ENCODE results near the gene TAF4B.

TAF4B gene

DNA sequence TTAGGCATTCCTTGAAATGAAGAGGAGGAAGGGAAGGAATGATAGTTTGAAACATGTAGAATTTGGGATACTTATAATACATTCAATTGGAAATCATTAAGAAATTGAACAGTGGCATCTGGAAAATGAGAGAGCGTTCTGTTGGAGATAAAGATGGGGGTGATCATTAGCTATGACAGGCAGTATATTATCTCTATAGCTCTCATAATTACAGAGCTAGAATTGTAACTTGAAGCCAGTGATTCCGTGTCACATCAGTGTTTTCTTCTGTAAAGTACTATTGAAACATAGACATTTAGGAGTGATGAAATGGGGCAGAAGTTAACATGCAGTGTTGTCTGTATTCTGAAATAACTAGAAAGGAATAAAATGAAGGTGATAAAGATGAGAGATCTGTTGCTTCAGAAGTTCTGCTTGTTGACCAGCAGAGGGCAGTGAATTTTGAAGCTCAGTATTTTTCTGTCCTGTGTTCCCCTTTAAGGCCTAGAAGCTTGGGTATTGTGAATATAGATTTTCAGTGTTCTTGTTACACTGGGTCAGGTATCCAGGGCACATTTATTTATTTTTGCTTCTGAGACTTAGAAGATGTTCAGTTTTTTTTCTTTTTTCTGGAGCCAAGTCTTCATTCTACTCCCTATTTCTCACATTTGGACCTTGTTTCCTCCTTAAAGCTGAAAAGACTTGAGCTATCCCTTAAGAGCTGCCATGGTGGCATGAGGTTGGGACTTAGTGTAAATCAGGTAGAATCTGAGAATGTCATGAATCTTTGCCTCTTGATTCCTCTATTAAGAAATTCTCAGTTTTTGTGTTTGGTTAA, 157.4 kb downstream of the TAF4B start:
- DNase-seq (ENCODE audit: low read depth) = no peak

- no peak for DNase-seq (ENCODE audit: low read depth)
Measured at GRCh38 chr18:26386002-26386401, 159.8 kb downstream of the TAF4B start.

- no peak for DNase-seq (ENCODE audit: low read depth)
Measured at GRCh38 chr18:26386441-26386840, 160.2 kb downstream of the TAF4B start.

DNA sequence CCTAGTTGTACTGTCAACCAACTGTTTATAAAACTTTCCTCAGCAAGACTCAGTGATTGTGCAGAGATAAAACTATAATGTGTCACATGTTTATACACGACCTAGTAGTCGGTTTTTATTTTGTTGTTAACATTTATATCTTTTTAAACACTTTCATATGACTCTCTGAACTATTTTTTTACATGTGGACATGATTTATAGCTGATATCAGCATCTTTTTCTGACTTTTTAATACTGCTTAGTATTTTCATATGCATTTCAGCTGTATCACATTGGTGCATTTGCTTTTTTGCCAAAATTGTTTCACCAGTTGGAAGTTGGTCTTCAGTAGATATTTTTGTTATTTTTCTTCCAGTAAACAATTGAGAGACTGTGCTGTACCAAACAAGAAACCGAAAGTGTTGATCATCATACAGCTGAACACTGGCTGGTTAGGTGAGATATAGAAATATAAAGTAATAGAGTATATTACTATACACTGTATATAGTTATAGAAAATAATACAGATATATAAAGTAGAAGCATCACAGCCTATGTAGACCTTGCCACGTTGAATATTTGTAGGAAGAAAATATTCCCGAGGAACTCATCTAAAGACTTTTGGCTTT, 167.9 kb downstream of the TAF4B start:
- no peak for DNase-seq (ENCODE audit: low read depth)

DNA sequence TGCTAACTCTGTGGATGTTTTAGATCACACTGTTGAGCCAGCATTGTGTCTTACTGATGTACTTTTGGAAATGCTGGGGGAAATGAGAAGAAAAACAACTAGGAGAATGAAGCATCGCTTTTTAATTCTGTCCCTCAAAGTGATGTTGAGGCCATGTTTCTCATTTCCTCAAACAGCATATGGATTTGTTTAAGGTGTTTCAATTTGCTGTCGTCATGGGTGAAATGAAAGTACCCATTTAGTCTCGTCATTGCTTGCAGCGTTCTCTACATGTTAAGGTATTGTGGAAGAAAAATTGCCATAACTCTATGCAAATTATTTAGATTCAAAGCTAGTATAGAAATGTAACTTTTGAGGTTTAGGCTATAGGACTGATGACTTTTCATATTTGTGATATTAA, 170.8 kb downstream of the TAF4B start:
- DNase-seq (ENCODE audit: low read depth) = no peak

DNA sequence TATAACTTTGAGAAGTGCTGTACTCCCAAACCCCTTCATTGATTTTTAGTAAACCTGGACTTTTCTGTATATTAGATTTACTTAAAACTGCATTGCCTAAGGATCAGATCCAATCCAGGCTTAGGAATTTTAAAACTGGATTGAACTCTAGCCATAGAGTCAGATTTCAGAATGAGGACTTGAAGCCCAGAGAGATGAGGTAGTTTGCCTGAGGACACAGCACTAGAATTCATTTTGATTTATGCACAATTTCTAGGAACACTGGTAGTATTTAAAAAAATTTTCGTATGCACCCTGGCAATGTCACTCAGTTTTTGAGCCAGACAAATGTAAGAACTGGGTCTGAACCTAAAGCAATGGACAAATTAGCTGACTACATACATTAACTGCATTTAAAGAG, 177.2 kb downstream of the TAF4B start:
- no peak for DNase-seq (ENCODE audit: low read depth)

DNA sequence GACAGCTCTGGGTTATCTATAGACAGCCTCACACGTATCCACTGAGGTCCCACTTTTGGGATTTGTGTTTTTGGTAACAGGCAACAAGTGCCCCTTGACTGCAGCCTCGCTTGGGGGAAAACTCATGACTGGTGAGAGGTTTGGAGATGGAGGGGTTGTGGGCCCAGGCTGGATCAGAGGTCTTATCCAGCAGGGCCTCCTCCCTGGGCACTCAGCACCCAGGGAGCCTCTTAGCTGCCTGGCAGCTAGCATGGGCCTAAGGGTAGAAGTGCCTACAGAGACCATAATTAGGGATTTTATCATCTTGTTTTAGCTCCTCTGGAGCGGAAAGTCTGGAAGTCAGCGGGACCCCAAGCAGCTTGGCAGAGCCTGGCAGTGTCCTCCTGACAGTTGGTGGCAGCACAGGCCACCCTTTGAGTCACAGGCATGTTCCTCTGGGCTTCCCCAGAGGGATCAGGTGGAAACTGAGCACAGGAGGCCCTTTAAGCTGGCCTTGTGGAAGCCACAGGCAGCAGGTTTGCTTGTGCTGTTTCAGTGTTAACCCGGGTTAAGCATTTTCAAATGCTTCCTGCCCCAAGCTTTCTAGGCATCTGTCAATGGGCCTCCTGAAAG, 179.1 kb downstream of the TAF4B start:
- no peak for DNase-seq (ENCODE audit: low read depth)

- DNase-seq (ENCODE audit: low read depth) = no peak
Measured at GRCh38 chr18:26406324-26406723, 180.1 kb downstream of the TAF4B start.

- DNase-seq (ENCODE audit: low read depth) = no peak
Measured at GRCh38 chr18:26406854-26407517, 180.7 kb downstream of the TAF4B start.

- DNase-seq (ENCODE audit: low read depth) = no peak
Measured at GRCh38 chr18:26407736-26408601, 181.7 kb downstream of the TAF4B start.

DNA sequence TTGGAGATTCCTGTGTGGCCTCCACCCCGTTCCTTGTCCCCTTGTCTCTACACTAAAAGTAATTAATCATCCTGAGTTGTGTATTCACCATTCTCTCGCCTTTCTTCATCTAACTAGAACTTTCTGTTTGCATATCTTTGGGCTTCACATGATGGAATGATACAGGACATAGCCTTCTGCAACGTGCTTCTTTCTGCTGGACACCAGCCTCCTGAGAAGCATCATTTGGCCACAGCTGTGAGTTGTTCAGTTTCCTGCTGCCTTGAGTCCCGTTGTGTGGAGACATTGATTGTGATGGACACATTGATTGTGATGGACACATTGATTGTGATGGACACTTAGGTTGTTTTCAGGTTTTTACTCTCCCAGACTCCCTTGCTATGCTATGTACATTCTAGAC, 182.8 kb downstream of the TAF4B start:
- DNase-seq (ENCODE audit: low read depth) = no peak

DNA sequence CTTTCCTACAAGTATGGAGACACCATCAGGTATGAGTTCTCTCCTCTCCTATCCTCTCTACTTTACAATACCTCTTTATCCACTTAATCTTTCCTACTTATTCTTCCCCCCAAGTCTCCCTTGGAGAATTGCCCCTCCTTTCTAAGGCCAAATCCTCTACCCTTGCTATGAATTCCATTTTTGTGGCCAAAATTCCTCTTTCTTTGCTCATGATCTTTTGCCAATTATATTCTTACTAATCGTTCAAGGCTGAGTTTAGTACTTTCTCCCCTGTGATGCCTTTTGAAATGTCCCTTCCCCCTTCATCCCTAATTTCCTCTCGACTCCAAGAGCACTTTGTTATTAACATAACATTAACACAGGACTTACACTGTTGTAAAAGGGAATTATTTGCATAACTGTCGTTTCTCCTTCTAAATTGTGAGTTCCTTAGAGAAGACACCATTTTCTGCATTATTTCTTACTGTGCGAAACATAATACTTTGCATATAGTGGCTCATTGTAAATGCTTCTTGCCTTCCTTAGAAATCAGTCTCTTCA, 188.7 kb downstream of the TAF4B start:
- DNase-seq (ENCODE audit: low read depth) = no peak

DNA sequence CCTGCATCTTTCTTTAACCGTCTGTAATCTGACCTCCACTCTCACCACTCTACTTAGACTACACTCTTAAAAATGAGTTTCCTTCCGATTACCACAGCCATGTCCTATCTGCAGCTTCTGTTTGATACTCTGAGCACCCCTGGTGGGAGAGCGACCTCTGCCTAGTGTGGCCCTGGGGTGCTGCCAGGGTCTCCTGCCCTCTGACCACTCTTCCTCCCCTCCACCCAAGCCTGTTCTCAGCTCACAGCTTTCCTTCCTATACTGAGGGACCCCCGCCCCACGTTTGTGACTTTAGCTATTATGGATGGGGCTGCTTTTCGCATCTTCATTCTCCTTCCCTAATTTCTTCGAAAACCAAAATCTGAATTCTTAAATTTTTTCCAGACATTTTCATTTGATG, 189.4 kb downstream of the TAF4B start:
- DNase-seq (ENCODE audit: low read depth) = no peak

DNA sequence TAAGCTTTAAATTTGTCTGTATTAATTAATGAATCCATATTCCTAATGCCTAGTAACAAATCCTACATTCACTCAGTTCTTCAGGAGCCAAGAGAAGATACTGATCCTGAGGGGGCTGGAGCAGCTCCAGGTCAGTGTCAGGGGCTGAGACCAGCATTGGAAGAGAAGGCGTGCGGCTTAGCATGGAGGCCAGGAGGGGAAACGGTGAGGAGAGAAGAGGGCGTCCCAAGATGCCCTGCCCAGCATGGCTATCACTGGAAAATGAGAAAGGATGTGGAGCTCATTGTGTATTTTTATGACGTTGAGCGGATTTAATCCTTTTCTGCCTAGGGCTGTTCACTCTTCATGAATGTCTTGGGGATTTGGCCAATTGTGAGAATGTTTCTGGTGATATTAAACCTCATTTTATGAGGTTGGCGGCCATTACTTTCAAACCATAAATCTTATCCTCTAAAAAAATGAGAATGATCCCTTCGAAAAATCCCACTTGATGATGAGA, 190.5 kb downstream of the TAF4B start:
- DNase-seq (ENCODE audit: low read depth) = no peak

DNA sequence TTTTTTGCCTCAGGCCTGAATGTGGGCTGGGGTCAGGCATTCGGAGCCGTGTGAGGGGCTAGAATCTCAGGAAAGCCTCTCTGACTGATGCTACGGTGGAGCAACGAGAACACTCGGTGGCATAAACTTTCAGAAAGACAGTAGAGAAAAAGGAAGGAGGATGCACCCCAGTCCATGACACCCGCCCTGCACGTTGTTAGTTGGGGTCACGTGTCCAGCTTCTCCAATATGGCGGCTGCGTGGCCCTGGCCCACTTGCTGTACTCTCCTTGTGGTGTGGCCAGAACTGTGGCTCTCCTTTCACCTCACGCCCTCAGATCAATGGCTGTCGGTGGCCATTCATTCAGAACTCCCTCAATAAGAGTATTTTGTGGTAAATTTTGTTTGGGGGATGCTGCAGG, 190.9 kb downstream of the TAF4B start:
- DNase-seq (ENCODE audit: low read depth) = no peak

DNA sequence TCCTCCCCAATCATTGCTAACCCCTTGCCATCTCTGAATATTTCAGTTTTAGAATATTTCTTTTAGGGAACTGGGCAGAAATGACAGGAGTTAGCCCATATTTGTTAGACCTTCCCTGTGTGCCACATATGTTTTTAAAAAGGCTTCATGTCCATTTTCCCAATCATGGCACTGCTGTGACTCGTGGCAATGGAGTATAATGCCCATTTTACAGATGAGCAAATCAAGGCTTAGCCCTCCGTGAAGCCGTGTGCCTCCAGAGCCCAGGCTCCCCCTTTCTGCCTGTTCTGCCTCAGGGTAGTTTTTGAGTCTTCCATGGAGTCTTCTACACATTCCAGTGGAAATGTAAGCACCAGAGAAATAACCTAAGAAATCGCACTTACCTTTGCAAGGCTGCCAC, 192.0 kb downstream of the TAF4B start:
- DNase-seq (ENCODE audit: low read depth) = no peak

DNA sequence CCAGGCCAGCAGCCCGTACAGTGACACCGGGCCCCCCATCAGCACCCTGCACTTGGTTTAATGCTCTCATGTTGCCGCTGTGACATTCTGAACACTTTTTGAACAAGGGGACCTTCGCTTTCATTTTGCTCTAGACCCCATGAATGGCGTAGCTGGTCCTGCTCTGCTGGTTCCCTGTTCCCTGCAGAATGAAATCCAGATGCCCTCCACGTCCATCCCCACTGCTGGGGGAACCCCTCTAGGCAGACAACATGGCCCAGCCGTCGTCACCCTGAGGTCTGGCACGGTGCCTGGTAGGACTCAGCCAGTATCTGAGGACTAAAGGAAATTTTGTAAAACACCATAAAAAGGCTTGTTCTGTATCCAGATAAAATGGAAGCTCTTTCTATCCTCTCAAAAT, 193.5 kb downstream of the TAF4B start:
- DNase-seq (ENCODE audit: low read depth) = no peak

- DNase-seq (ENCODE audit: low read depth) = no peak
Measured at GRCh38 chr18:26421503-26421902, 195.3 kb downstream of the TAF4B start.

- no peak for DNase-seq (ENCODE audit: low read depth)
Measured at GRCh38 chr18:26421931-26422330, 195.7 kb downstream of the TAF4B start.

- DNase-seq (ENCODE audit: low read depth) = no peak
Measured at GRCh38 chr18:26422472-26423162, 196.4 kb downstream of the TAF4B start.

Data from activated T-helper 1 cell treated with Interleukin-2 at 50 U/mL for 16 hours (primary cell).